ENCODE measurements around the gene PPM1H.

DNA sequence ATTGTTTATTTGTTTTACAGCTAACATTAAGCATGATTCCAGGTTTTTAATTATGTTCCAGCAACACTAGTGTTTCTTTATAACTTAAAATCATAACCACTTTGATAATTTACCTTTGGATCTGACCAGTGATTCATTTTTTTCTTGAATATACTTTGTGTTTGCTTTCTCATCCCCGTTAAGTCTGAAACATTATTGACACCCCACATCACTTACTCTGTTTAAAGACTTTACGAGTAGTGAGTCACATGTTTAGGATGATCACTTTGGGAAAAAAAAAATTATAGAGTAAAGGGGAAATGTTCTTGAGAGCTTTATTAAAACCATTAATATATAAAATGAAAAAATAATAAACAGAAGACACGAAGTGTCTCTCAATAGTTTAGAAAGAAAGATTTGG, 336.1 kb downstream of the PPM1H start:
- TF ChIP-seq POLR2AphosphoS5 (IDR thresholded peaks at IDR 0.05; ENCODE audit: borderline replicate concordance, low read depth, low read length) (no peak), EZH2 (IDR thresholded peaks at IDR 0.05) (no peak)

Measured in SK-N-MC (cell line).